Ovary (tissue), 3 donors: Measurements from ENCODE around the gene HECTD4.

Source experiments
- CTCF ChIP-seq, 3 donors: fragments of 450-650 bp in 2 of 3; fragments of 200-600 bp in 1 of 3; IDR thresholded peaks; one replicate each; pipeline versions ENCODE4 v1.5.1 to v1.8.0; 2016 to 2022; ENCODE audit warnings: antibody characterized with exemption in 3 of 3, mild to moderate bottlenecking in 1 of 3
- POLR2A ChIP-seq: fragments of 450-650 bp; IDR thresholded peaks from one replicate; pipeline ENCODE4 v1.6.1; 2017; ENCODE audit warnings: antibody characterized with exemption, mild to moderate bottlenecking, moderate library complexity
- donor health status: DM: no; HTN: no; CAD: no.

- TF ChIP-seq CTCF (IDR thresholded peaks at IDR 0.05) (no peak), POLR2A (no peak)
Measured at GRCh38 chr12:112167718-112168525, 214.3 kb downstream of the HECTD4 start.
